ENCODE results near the gene DMRTC1.
"Not testable (repeated sequence)": the region's sequence is repeated elsewhere in the genome, so short reads cannot be mapped to it uniquely, and the experiment has no call there.

The DMRTC1 gene, protein sequence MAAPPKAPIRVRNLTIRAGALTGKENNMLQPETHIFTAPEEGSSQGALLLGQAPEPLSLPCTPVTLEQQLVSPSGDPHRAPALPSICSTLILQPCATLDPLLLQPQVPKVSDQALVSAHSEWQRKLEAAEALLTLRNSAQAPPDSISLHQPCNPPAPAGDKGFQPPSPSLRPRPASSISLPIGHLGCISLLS

DNA sequence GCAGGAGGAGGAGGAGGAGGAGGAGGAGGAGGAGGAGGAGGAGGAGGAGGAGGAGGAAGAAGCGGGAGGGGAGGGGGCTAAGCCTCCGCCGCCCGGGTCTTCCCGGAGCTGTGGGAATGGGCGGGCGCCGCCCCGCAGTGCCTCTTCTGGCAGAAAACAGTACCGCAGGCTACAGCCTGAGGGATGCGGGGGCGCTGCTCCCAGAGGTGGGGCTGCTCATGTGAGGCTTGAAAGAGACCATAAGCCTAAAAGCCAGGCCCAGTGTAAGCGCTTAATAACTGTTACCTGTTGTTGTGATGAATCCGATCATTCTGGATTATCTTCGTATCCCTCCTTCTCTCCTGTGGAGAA lies at the start of gene DMRTC1:
DMRTC1 (minus strand) TSS at position 19 of the 351 bp plus-strand sequence. CDS start 68,143 bp downstream, outside the sequence.
- DNase-seq: not testable (repeated sequence)

DNA sequence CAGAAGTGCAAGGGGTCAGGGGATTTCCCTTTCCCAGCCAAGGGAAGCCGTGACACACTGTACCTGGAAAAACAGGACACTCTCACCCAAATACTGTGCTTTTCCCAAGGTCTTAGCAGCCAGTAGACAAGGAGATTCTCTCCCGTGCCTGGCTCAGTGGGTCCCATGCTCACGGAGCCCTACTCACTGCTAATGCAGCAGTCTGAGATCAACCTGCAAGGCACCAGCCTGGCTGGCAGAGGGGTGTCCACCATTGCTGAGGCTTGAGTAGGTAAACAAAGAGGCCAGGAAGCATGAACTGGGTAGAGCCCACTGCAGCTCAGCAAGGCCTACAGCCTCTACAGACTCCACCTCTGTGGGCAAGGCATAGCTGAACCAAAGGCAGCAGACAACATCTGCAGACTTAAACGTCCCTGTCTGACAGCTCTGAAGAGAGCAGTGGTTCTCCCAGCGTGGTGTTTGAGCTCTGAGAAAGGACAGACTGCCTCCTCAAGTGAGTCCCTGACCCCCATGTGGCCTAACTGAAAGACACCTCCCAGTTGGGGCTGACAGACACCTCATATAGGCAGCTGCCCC lies 37.3 kb upstream of the DMRTC1 start:
- DNase-seq: not testable (repeated sequence)

DNA sequence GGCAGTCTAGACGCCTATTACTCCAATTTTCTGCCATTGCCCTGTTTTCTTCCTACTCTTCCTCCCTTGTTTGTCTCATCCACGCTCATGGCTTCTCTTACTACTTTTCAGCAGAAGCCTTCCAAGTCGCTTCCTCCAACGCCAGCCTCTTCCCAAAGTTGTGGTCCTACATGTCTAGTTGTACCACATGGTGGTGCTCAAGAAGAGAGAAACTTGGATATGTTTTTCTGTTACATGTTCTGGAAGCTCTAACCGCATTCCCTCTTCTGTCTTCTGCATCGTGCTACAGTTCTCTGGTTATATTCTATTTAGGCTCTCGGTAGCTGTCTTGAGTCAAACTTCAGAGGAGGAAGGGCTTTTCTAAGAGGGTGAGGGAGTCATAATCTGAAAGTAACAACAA lies 31.2 kb upstream of the DMRTC1 start:
- not testable (repeated sequence) for DNase-seq

DNA sequence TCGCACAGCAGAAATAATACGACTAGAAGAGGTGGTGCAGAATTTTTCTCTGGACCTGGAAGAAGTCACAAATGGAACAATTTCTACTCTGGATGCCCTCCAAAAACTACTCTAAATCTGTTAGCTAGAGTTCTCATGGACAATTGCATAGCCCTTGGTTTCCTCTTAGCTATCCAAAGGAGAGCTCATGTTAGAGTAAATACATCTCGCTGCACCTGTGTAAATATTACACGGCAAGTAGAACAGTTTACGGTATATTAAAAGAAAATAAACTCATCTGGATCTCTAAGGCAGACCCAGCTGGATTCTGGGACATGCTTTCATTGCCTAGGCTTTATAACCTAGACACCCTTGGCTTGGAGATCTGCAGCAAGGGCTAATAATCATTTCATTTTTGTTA lies 28.2 kb upstream of the DMRTC1 start:
- not testable (repeated sequence) for DNase-seq

DNA sequence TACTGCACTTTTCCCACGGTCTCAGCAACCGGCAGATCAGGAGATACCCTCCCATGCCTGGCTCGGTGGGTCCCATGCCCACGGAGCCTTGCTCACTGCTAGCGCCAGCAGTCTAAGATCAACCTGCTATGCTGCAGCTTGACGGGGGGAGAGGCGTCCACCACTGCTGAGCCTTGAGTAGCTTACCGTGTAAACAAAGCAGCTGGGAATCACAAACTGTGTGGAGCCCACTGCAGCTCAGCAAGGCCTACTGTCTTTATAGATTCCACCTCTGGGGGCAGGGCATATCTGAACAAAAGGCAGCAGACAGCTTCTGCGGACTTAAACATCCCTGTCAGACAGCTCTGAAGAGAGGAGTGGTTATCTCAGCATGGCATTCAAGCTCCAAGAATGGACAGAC lies 16.3 kb upstream of the DMRTC1 start:
- DNase-seq: not testable (repeated sequence)

DNA sequence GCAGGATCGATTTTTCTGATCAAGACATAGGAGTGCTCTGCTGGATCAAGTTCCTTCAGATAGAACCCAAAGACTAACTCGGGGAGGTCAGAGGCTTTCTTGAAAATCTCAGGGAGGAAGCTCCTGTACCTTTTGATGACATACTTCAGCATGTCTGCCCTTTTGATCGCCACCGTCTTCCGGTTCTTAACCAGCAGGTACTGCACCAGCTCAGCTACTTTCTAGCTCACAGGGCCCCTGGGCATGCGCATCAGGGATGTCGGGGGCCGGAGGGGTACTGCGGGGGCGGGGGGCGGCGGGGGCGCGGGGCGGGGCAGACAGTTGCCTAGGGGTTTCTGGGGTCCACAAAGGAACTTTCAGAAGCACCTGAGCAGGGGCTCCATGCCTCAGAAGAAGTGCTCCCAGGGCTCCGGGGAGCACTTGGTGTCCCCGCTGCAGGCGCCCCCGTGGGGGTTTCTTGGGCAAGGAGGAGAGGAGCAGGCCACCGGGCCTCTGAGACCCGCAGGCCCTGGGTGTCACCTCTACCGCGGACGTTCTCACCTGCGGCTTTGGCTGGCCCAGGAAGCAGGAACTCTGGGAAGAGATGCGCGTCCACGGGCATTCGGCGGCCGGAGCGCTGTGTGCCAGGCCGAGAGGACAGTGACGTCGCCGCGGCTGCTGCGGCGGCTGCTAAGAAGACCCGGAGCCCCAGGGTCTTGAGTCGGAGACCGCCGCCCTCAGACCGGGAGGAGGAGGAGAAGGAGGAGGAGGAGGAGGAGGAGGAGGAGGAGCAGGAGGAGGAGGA lies 410 bp downstream of the DMRTC1 start:
- DNase-seq: not testable (repeated sequence)

DNA sequence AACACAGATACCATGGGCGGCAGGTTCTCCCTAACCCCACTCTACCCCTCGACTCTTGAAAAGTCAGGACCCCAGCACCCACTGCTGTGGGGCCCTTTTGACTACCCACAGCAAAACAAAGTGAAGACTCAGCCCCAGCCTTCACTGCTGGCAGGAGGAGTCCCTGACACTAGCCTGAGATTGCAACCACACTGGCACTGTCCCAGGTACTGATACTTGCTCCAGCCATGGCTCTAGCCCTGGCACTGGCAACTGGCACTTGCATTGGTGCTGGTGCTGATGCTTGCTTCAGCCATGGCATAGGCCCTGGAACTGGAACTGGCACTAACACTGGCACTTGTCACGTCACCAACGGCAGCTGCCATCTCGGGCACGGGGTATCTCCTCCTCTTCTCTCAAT lies 1.4 kb downstream of the DMRTC1 start:
- DNase-seq: not testable (repeated sequence)

DNA sequence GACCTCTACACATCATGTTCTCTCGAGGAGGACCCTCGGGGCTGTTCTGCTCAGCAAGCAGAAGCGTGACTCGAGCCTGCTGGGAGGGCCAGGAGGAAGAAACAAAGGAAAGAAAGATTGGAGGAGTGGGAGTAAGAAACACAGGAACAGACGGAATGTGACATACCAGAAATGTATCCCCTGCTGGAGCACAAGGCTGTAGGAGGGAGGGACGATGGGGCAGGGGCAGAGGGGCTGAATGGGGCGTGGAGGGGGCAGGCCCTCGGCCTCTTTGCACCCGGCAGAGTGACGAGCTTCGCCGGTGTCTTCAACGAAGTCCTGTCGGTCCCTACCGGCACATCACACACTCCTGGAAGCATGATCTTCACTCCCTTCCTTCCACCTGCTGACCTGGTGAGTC lies 5.7 kb downstream of the DMRTC1 start, which contains the start of gene FAM236A:
FAM236A (plus strand) TSS at position 301 of the 400 bp plus-strand sequence; CDS start at position 358, 57 bp downstream.
- DNase-seq: not testable (repeated sequence)

DNA sequence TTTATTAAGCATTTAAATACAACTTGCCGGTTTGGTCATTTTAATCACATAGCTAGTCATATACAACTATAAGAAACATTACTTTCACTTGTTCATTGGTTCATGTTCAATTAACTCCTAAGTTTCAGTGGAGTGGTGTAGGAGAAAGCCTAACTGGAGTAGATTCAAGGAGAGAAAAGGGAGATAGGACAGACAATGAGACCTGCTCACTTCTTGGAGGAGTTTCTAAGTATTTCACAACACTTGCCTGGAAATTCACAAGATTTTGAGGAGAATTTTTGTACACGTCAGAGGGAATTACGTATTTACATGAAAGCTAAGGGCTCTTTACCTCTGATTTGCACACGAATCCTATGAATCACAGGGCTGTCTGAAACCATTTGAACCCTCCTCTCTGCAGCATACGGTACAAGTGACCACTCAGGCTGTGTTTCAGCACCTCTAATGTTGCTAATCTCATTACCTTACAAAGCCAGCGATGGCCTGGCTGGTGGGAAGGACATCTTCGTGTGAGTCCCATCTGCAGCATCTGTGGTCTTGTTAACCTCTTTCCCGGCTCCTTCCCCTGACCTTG lies 6.7 kb downstream of the DMRTC1 start:
- not testable (repeated sequence) for DNase-seq

DNA sequence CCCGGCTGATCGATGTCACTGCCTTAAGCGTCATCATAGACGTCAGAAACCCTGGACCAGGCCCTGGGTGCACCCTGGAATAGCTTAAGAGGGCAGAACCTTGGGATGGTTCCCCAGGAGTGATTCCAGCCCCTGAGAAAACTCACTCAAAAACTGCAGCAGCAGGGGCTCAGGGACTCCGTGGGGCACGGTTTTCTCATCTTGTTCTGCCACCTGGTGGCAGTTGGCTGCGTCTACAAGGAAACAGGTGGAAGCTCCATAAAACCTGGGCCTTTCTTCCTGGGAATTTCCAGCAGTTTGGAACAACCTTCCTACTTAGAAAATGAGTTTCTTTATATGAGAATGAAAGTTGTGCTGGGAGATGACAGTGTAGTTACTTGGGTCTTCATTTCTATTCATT lies 7.2 kb downstream of the DMRTC1 start:
- DNase-seq: not testable (repeated sequence)

DNA sequence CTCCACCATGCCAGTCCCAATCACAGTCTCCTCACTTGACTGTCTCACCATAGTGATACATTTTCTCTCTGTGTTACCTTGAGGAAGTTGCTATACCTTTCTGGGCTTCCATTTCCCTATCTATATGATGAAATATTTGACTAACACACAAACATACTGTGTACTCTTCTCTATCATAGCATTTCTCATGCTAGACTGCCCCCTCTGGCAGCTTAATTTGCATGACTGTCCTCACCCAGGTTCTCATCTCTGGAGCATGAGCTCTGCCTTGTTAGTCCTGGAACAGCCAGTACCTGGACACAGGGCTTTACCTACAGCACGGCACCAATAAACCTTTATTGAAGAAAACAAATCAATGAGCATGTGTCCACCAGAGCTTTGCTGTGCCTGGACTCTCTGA lies 11.4 kb downstream of the DMRTC1 start:
- DNase-seq: not testable (repeated sequence)

DNA sequence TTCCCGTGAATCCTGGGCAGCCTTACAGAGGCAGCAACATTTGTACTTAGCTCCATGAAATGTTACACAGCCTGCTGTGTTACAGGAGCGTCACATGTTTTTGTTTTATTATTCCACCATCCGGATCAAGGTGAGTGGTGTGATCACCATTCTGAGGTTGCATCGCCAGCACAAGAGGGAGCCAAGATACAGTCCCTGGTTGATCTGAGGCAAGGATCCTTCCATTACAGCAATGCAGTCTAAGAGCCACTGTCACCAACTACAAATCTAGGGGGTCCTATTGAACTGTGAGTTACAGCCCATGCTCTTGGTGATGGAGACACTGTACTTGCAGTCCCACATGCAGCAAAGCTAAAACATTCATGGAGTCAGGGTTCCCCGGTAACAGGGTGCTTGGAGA lies 27.5 kb downstream of the DMRTC1 start:
- not testable (repeated sequence) for DNase-seq

DNA sequence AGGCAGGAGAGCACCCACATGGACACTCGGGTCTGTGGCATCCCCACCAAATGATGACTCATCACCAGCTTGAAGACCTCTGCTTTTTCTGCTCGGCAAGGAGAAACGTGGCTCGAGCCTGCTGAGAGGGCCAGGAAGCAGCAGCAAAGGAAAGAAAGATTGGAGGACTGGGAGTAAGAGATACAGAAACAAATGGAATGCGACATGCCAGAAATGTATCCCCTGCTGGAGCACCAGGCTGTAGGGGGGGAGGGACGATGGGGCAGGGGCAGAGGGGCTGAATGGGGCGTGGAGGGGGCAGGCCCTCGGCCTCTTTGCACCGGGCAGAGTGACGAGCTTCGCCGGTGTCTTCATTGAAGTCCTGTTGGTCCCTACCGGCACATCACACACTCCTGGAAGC lies 31.3 kb downstream of the DMRTC1 start, which contains the start of gene FAM236C:
FAM236C (plus strand) TSS at position 301 of the 400 bp plus-strand sequence. CDS start 100 bp downstream, outside the sequence.
- not testable (repeated sequence) for DNase-seq

DNA sequence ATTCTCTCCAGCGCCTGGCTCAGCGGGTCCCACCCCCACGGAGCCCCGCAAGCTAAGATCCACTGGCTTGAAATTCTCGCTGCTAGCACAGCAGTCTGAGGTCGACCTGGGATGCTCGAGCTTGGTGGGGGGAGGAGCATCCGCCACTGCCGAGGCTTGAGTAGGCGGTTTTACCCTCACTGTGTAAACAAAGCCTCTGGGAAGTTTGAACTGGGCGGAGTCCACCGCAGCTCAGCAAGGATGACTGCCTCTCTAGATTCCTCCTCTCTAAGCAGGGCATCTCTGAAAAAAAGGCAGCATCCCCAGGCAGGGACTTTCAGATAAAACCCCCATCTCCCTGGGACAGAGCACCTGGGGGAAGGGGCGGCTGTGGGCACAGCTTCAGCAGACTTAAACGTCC lies 53.9 kb downstream of the DMRTC1 start:
- not testable (repeated sequence) for DNase-seq

DNA sequence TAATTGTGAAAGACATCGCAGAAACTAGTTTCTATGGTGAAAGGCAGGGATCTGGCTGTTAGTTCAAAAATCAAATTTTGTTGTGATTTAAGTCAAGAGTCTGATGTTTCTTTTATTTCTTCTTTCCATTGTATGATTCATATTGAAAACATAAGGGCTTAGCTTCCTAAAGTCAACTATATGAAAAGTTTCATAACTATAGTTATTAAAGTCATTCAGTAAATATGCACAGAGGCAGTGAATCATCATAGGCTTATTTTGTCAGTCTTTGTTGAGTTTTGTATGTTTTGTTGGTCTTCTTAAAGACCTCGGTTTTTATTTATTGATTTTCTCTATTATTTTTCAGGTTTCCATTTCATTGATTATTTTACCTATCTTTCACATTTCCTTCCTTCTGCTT lies 60.7 kb downstream of the DMRTC1 start:
- not testable (repeated sequence) for DNase-seq

DNA sequence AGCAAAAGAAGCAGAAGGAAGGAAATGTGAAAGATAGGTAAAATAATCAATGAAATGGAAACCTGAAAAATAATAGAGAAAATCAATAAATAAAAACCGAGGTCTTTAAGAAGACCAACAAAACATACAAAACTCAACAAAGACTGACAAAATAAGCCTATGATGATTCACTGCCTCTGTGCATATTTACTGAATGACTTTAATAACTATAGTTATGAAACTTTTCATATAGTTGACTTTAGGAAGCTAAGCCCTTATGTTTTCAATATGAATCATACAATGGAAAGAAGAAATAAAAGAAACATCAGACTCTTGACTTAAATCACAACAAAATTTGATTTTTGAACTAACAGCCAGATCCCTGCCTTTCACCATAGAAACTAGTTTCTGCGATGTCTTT lies 106.1 kb downstream of the DMRTC1 start:
- not testable (repeated sequence) for DNase-seq

DNA sequence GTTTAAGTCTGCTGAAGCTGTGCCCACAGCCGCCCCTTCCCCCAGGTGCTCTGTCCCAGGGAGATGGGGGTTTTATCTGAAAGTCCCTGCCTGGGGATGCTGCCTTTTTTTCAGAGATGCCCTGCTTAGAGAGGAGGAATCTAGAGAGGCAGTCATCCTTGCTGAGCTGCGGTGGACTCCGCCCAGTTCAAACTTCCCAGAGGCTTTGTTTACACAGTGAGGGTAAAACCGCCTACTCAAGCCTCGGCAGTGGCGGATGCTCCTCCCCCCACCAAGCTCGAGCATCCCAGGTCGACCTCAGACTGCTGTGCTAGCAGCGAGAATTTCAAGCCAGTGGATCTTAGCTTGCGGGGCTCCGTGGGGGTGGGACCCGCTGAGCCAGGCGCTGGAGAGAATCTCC lies 112.9 kb downstream of the DMRTC1 start:
- DNase-seq: not testable (repeated sequence)
